DOHH2 (cell line): ENCODE results near the gene MAP3K1.

Experiments
- H3F3A ChIP-seq: fragments of 200-600 bp; sonication (generic), shearing (Covaris generic); 2 replicates; pipeline ENCODE4 v1.6.0; 2016; ENCODE audit warnings: antibody characterized with exemption, mild to moderate bottlenecking; ENCODE audit not compliant: control insufficient read depth, insufficient read depth
- H3K27ac ChIP-seq: fragments of 200-600 bp; sonication (generic); 2 replicates; pipeline ENCODE4 v1.5.1; 2014; ENCODE audit warnings: low read depth, mild to moderate bottlenecking, low read length, moderate library complexity
- H3K27me3 ChIP-seq: fragments of 200-600 bp; sonication (generic); 2 replicates; pipeline ENCODE4 v1.6.1; 2014; ENCODE audit warnings: mild to moderate bottlenecking, low read length, mixed read lengths; ENCODE audit not compliant: control insufficient read depth
- H3K36me3 ChIP-seq: fragments of 200-600 bp; sonication (generic); 2 replicates; pipeline ENCODE4 v1.6.1; 2014; ENCODE audit warnings: mild to moderate bottlenecking, low read length, moderate library complexity, mixed read lengths; ENCODE audit not compliant: control insufficient read depth
- H3K4me1 ChIP-seq: fragments of 200-600 bp; sonication (generic); 2 replicates; pipeline ENCODE4 v1.6.1; 2014; ENCODE audit warnings: mild to moderate bottlenecking, low read length, mixed read lengths; ENCODE audit not compliant: control insufficient read depth
- H3K4me2 ChIP-seq: fragments of 200-600 bp; sonication (generic); 2 replicates; pipeline ENCODE4 v1.6.0; 2014; ENCODE audit warnings: mild to moderate bottlenecking, low read length, moderate library complexity
- H3K4me3 ChIP-seq: fragments of 200-600 bp; sonication (generic); 2 replicates; pipeline ENCODE4 v1.5.1; 2014; ENCODE audit warnings: mild to moderate bottlenecking, low read length, mixed read lengths
- H3K79me2 ChIP-seq: fragments of 200-600 bp; sonication (generic); 2 replicates; pipeline ENCODE4 v1.6.1; 2014; ENCODE audit warnings: mild to moderate bottlenecking, low read length, mixed read lengths; ENCODE audit not compliant: control insufficient read depth
- H3K9me2 ChIP-seq: fragments of 200-600 bp; sonication (generic); replicated peaks from 2 replicates; pipeline ENCODE4 v1.6.1; 2014; ENCODE audit warnings: mild to moderate bottlenecking, low read length, mixed read lengths; ENCODE audit not compliant: control insufficient read depth
- H3K9me3 ChIP-seq: fragments of 200-600 bp; sonication (generic); 2 replicates; pipeline ENCODE4 v1.6.1; 2014; ENCODE audit warnings: antibody characterized with exemption, low read length, mixed read lengths; ENCODE audit not compliant: control insufficient read depth, insufficient read depth
- H4K20me1 ChIP-seq: fragments of 200-600 bp; sonication (generic); 2 replicates; pipeline ENCODE4 v1.6.0; 2014; ENCODE audit warnings: low read depth, mild to moderate bottlenecking, antibody characterized with exemption, low read length, moderate library complexity; ENCODE audit not compliant: control insufficient read depth, insufficient read depth
- EZH2phosphoT487 ChIP-seq: fragments of 200-600 bp; sonication (generic); IDR thresholded peaks from 2 replicates; pipeline ENCODE4 v1.6.1; 2017; ENCODE audit warnings: borderline replicate concordance, mild to moderate bottlenecking, antibody characterized with exemption, low read length, moderate library complexity, mixed read lengths
- TF ChIP-seq, protein P1 (sequence below): fragments of 200-600 bp; sonication (generic); IDR thresholded peaks from one replicate; pipeline ENCODE4 v1.5.1; 2014; ENCODE audit warnings: antibody characterized with exemption, mild to moderate bottlenecking, low read depth, low read length; ENCODE audit not compliant: poor library complexity, severe bottlenecking

The MAP3K1 gene

DNA sequence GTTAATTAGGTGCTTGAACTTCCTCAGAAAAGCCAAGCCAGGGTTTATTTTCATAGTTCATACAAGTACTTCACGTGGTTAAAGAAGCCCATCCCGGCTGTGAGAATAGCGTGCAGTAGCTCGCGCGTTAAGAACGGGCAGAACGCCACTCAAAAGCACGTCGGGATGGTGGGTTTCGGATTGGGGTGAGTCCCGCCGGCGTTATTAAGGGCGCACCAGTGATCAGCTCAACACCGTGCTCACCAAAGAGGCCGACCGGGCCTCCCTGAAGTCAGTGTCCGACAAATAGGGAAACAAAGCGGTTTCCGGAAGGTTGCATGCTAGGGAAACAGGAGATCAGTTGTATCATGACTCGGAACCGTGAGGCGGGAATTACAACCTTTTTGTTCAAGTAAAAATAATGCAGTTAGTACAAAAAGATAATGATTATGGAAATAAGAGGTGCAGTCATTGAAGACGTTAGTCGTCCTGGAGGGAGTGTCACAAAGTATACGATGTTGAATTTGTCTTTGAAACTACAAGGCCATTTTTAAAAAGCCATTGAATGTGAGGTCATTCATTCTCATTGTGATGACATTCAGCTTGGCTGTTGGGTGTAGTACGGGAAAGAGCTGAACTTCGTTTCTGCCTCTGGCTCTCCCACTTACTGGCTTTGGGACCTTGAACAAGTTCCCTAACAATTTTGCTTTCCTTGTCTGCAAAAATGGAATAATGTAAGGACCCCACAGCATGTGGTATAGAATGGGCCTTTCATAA lies 95.0 kb downstream of the MAP3K1 start:
- TF ChIP-seq EZH2phosphoT487: no peak
- TF ChIP-seq, protein P1, sequence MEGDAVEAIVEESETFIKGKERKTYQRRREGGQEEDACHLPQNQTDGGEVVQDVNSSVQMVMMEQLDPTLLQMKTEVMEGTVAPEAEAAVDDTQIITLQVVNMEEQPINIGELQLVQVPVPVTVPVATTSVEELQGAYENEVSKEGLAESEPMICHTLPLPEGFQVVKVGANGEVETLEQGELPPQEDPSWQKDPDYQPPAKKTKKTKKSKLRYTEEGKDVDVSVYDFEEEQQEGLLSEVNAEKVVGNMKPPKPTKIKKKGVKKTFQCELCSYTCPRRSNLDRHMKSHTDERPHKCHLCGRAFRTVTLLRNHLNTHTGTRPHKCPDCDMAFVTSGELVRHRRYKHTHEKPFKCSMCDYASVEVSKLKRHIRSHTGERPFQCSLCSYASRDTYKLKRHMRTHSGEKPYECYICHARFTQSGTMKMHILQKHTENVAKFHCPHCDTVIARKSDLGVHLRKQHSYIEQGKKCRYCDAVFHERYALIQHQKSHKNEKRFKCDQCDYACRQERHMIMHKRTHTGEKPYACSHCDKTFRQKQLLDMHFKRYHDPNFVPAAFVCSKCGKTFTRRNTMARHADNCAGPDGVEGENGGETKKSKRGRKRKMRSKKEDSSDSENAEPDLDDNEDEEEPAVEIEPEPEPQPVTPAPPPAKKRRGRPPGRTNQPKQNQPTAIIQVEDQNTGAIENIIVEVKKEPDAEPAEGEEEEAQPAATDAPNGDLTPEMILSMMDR: no peak
- H3K9me2 ChIP-seq: no peaks in the 10 kb centered on the region

DNA sequence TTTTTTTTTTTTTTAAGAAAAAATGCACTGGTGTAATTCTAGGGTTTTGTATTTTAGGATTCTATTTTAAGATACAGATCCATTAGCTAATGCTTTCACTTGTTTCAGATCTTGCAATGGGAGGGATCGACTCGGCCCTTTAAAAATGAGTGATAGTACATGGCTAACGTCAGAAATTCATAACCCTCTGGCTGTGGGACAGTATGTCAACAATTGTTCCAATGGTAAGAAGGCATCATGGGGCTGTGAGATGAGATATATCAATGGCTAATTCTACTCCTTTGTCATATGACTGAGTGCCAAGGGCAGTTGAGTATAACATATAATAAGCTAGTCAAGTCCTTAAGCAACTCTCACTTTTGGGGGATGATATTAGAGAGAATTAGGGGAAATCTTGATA lies 98.4 kb downstream of the MAP3K1 start:
- Histone ChIP-seq H3K27ac (no peak overlapping the region), H3K27me3 (no peaks in the 10 kb centered on the region), H4K20me1 (no peaks in the 10 kb centered on the region), H3K4me2 (no peak overlapping the region), H3K9me2 (no peaks in the 10 kb centered on the region), H3K4me3 (no peak overlapping the region), H3K79me2 (peaks cover 11% of the 10 kb centered on the region), H3K4me1 (peaks cover 17% of the 10 kb centered on the region), H3K36me3 (no peaks in the 10 kb centered on the region; the same call in 1 of the 2 replicates), H3F3A (peaks cover 6% of the 10 kb centered on the region; the same call in 1 of the 2 replicates), H3K9me3 (no peaks in the 10 kb centered on the region)
- no peak for TF ChIP-seq EZH2phosphoT487
- TF ChIP-seq, protein P1: no peak

More for the DNA sequence above, 95.0 kb downstream of the MAP3K1 start:
- Histone ChIP-seq H3K27ac (peak overlapping the region; percentile 74), H3K4me1 (peaks cover 28% of the 10 kb centered on the region), H3K36me3 (no peaks in the 10 kb centered on the region; the same call in 1 of the 2 replicates), H3K27me3 (no peaks in the 10 kb centered on the region; the same call in 1 of the 2 replicates), H3K4me3 (peak overlapping the region; percentile 89), H3K4me2 (peak overlapping the region; percentile 75), H4K20me1 (no peaks in the 10 kb centered on the region), H3F3A (peaks cover 10% of the 10 kb centered on the region), H3K9me3 (no peaks in the 10 kb centered on the region), H3K79me2 (peaks cover 11% of the 10 kb centered on the region)

DNA sequence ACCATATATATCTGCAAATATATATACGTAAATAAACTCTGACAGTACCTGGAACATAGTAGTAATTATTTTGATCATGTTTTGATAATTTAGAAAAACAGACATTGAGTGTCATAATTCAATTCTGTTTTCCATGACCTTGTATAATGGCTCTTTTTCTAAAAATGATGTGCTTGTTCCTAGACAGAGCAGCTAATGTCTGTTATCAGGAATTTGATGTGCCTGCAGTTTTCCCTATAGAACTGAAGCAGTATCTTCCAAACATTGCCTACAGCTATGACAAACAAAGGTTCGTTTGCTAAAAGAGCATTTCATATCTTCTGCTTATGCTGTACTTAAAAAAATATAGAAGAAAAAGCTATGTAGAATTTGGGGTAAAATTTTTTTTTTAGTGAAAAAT lies 99.3 kb downstream of the MAP3K1 start:
- Histone ChIP-seq H3K36me3 (peaks cover 3% of the 10 kb centered on the region; the same call in 1 of the 2 replicates), H4K20me1 (no peaks in the 10 kb centered on the region), H3K79me2 (peaks cover 11% of the 10 kb centered on the region), H3K4me2 (no peak overlapping the region), H3K4me1 (peaks cover 12% of the 10 kb centered on the region), H3K9me2 (no peaks in the 10 kb centered on the region), H3K9me3 (no peaks in the 10 kb centered on the region), H3K27ac (no peak overlapping the region), H3K27me3 (no peaks in the 10 kb centered on the region), H3F3A (peaks cover 6% of the 10 kb centered on the region; the same call in 1 of the 2 replicates), H3K4me3 (no peak overlapping the region)
- no peak for TF ChIP-seq EZH2phosphoT487
- TF ChIP-seq, protein P1: no peak
